SHP77 (cell line): ENCODE measurements around the gene LPIN1.
A peak's percentile ranks its signal among the peaks of the same experiment; 100 is the strongest.

Experiments used
- DNase-seq, 2 experiments: peaks; one replicate each; lab custom pipeline; 2025; lab: John Stamatoyannopoulos, UW

The LPIN1 gene

GRCh38 chr2:11762031-11762430 lies 15.6 kb downstream of the LPIN1 start:
- DNase-seq, result no peak

DNA sequence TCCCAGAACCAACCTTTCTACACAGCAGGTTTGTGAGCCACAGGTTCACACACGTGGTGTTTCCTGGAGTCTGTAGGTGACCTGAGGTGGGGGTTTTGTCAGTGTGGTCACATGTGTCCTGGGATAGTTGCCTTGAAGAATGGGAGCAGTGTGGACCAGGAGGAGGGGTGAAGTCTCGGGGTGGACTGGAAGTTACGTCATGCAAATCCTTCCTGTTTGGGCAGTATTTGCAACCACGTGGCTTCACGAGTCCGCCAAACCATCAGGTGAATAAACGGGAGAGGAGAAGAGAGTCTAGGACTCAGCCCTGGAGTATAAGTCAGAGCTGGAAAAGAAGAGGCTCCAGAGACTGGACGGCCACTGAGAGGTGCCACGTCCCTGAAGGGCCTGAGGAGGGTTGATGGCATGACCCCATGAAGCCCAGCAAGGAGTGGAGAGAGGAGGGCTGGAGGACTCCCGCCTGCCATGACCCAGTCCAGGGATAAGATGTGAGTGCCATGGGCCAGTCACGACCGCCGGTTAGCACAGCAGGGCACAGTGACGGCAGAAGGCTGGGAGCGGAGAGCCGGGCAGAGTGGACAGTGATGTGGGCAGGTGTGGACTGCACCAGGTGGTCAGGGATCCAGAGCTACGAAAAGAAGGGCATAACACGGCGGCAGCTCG lies 16.5 kb downstream of the LPIN1 start:
- DNase-seq, result no peak

GRCh38 chr2:11764359-11764758 lies 17.9 kb downstream of the LPIN1 start:
- DNase-seq, result peak; percentile 29 to 38

DNA sequence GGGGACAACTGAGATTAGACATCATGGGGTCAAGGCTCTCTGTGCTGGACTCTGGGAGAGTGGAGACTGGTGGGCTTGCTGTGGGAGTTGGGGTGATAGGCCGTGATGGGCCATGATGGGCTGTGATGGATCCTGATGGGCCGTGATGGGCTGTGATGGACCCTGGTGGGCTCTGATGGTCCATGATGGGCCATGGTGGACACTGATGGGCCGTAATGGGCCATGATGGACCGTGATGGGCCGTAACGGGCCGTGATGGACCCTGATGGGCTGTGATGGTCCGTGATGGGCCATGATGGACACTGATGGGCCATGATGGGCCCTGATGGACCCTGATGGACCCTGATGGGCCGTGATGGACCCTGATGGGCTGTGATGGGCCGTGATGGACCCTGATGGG lies 18.5 kb downstream of the LPIN1 start:
- DNase-seq, result no peak

- no peak for DNase-seq
These were observed 19.1 kb downstream of the LPIN1 start for GRCh38 chr2:11765501-11765900.

DNA sequence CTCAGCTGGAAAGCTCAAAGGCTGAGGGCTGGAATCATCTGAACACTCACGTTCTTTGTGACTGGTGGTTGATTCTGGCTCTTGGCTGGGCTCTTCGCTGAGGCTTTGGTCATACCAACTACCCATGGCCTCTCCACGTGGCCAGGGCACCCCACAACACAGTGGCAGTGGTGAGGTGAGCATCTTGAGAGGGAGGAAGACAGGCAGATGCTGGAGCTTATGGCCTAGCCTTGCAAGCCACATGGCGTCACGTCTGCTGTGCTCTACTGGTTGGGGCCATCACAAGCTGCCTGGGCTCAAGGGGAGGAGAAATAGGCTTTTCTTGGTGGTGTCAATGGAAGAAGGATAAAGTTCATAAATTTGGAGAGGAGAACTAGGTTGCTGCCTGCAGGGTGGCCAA lies 19.6 kb downstream of the LPIN1 start:
- no peak for DNase-seq

DNA sequence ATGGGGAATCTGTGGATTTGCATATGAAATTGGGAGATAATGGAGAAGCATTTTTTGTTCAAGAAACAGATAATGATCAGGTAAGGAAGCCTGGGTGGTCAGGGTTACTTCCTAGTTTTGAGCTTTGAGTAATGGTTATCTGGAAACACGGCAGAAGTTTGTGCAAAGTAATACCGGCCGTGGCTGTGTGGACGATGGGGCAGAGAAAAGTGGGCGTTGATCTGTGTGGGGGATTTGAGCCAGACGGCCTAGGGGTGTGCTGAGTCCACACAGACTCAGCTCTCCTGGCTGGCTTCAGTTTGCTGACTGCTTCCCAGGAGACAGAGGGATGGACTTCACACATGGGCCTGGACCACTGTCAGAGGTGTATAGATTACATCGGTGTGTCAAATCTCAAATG lies 21.3 kb downstream of the LPIN1 start:
- DNase-seq, result no peak

DNA sequence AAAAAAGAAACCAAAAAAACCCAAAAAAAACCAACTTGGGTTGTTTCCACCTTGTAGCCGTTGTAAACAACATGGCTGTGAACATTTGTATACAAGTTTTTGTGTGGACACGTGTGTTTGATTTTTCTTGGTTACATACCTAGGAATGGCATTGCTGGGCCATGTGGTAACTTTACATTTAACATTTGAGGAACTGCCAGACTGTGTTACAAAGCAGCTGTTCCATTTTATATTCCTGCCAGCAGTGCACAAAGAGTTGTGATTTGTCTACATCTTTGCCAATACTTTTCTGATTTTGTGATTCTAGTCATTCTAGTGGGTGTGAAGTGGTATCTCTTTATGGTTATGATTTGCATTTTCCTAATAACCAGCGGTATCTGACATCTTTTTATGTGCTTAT lies 22.5 kb downstream of the LPIN1 start:
- DNase-seq, result no peak

GRCh38 chr2:11769516-11769915 lies 23.1 kb downstream of the LPIN1 start:
- DNase-seq, result no peak

DNA sequence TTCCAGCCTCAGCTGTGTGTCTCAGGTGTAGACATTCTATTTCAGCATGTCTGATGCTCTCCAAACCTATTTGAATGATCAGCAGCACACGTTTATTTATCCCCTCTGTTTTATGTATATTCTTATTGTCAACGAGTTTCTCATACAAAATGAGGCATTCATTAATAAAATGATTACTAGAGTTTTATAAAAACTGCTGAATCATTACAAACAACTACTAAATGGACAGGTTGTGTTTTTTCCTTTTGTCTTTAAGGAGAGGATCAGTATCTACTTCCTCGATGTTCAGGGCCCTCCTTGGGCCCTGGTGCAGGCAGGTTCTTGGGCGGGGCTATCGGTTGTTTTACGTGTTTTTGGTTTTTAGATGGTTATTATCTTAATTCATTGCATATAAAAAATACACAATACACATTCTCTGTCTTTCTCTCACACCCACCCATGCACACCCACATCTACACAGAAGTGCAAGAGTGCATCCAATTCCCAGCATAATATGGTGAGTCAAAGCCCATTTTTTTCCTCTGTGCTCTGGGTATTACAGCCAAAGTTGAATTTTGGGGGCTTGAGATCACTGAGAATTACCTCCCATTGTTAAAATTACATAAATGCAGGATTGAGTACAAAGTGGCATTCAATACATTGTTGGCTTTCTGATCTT lies 24.2 kb downstream of the LPIN1 start:
- no peak for DNase-seq

GRCh38 chr2:11771971-11772615 lies 25.7 kb downstream of the LPIN1 start:
- DNase-seq, result no peak

- no peak for DNase-seq
These were observed 26.7 kb downstream of the LPIN1 start for GRCh38 chr2:11773111-11773510.

DNA sequence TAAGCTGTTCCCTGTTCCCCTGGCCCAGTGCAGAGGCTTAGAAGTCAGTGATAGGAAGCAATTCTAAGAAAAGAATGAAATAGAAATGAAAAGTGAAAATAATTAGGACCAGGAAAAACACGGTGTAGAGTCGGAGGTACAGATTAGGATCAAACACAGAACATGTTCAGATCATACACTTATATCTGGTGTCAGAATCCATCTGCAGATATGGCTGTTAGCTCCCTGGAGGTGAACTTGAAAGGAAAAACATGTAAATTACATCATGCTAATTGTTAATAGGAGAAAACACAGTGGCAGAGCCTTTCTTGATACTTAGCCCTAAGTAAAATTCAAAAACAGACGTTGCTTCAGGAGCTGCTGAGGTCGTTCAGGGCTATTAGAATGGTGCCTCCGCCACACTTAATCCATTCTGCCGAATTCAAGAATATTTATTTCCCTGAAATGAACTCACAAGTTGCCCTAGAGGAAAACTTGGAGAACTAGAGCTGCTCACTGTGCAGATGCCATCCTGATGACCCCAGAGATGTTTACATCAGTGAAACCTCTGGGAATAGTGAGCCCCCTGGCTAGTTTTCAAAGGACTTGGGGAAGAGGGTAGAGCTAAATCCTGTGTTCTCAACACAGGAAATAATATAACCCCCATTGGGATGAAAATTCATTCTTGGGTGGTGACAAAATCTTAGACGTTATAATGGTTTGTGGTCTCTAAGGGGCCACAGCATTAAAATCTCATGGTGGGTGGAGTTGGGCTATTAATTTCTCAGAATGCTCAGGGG lies 27.5 kb downstream of the LPIN1 start:
- no peak for DNase-seq

DNA sequence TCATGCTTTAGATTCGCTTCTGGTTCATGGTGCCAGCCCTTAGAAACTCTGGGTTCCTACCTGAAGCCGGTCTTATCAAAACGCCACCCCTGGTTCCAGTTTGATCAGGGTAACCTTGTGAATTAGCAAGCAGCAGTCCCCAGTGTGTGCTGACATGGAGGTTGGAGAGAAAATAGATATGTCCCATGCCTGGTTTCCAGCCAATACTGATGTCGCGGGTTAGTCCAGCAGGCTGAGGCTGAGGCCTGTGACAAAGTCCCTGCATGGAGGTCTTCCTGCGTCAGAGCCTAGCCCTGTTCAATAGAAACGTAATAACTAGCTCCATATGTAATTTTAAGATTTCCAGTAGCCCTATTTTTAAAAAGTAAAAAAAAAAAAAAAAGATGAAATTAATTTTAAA lies 28.2 kb downstream of the LPIN1 start:
- no peak for DNase-seq

DNA sequence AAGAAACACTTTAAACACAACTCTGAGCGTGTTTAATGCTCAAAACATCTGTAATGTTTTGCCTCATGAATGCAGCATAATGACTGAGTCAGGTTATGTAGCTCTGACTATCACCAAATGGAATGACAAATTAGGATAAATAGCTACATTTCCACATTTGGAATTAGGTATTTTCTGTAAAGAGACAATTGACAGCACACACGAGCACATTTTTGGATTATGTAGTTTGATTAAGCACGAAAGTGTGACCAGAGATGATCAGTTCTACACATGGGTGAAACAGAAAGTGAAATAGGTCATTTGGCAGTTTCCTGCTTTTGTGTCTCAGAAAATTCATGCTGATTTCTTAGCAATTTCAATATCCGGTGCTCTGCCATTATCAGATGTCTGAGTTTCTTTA lies 29.0 kb downstream of the LPIN1 start:
- DNase-seq, result no peak

DNA sequence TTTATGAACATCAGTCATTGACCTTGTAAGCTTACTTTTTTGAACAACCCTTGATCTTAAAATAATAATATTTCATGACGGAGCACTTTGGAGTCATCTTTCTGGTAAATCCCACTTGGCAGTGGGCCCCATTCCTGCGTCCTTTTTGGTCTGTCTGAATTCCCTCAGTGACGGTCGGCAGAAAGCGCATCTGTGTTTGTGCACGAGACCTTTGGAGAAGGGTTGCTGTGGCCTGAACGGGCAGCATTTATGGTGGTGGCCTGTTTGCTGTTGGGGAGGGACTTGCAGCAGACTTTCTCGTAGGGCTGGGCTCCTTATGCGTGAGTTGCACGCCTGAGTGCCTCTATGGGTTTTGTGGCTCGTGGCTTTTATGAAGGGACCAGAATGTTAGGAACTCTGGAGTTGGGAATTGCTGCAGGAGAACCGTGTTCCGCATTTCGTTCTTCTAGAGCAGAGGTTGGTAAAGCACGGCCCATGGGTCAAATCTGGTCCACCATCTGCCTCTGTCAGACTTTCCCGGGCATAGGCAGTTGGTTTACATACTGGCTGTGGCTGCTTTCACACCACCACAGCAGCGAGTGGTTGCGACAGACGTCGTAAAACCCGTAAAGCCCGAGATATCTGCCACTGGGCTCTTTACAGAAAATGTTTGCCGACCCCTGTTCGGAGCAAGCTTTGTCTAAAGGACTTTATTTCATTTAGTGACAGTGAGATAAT lies 30.8 kb downstream of the LPIN1 start:
- no peak for DNase-seq

GRCh38 chr2:11777886-11778415 lies 31.5 kb downstream of the LPIN1 start:
- no peak for DNase-seq

DNA sequence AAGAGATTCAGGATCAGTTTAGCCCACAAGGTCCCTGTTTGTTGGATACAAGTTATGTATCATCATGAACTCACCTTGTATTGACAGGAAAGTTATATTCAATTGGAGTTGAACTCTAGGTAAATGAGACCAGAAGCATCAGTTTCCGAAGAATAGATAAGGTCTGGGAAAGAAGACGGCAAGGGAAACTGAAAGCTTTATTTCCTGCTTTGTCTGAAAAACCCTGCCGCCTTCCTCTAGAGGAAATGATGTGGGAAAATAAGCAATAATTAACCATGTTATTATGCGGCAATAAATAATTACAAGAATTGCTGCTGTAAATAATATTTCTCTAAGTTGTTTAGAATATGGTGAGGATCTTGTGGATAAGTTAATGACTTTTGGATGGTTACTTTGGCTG lies 32.0 kb downstream of the LPIN1 start:
- no peak for DNase-seq

DNA sequence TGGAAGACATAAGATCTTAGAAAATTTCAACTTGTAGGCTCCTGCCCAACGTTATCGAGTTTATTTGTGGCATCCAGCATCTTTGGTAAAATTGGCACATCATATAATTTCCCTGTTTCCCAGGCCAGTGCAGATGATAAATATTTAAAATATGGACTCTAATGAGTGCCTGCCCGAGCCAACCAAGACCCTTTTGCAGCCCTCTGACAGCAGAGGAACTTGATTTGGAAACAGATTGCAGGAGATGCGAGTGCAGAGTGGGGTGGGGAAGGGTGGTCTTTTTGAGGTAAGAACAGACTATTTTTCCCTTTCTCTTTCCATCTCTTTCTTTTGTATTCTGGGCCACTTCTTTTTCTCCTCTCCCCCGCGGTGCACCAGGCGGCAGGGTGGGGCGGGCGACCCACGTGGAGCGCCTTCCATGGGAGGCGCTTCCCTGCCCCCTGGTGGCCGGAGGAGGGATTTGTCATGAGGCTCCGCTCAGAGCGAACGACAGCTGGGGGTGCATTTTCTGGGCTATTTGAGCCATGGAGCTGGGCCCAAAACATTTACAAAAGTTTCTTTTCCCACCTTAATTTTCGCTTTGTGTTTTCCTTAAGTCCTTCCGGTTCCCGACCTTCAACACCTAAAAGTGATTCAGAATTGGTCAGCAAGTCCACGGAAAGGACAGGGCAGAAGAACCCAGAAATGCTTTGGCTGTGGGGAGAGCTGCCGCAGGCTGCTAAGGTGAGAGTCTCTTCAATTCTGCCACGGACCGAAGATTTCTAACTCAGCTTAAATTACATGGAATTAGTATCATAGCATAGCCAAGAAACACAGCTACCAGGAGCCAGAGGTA lies 32.7 kb downstream of the LPIN1 start:
- peak; percentile 61 to 77 for DNase-seq

DNA sequence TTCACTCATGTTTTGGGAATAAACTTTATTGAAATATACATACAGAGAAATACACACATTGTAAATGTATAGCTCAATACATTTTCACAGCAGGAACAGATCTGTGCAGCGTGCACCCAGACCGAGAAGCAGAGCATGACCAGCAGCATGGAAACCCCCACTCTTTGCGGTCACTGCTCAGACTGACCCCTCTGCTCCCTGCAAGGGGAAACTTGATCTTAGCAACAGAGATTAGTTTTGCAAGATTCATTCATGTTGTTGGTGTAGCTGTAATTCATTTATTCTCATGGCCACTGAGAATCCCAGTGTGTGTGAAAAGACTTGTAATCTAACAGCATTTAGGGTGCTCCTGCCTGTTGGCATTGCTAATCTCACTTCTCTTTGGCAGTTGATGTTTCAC lies 35.2 kb downstream of the LPIN1 start:
- DNase-seq, result no peak

- DNase-seq, result no peak
These were observed 37.8 kb downstream of the LPIN1 start for GRCh38 chr2:11784280-11784679.
